SH-SY5Y (cell line): ENCODE data around the gene UBE3A.

Experiments
- GATA2 ChIP-seq: IDR thresholded peaks from 2 replicates; pipeline ENCODE4 v1.6.1; 2011; ENCODE audit warnings: mild to moderate bottlenecking, low read depth, low read length
- GATA3 ChIP-seq: IDR thresholded peaks from 2 replicates; pipeline ENCODE4 v1.6.1; 2011; ENCODE audit warnings: low read depth, mild to moderate bottlenecking, low read length, moderate library complexity

- TF ChIP-seq GATA3: no peak
- no peak for TF ChIP-seq GATA2
Observed at GRCh38 chr15:25481208-25481859, 42.5 kb upstream of the UBE3A start.
